ENCODE measurements around the gene ERCC2. TPM values are rescaled to one million over a fixed set of nuclear protein-coding genes. Genes with fewer than 3 reads are reported as not detected.

ERCC2 gene
- total RNA-seq, 4 donors from 2014 or later = 3.0 to 46.2 (median 9.2) TPM

GRCh38 chr19:45349430-45349941 lies 20.9 kb downstream of the ERCC2 start:
- TF ChIP-seq POLR2AphosphoS5 (IDR thresholded peaks at IDR 0.05) (no peak), EP300 (IDR thresholded peaks at IDR 0.05; ENCODE audit: low read depth) (no peak), CTCF (IDR thresholded peaks at IDR 0.05) (no peak), POLR2A (IDR thresholded peaks at IDR 0.05) (no peak)
- no peaks in the 10 kb centered on the region for H3K36me3 ChIP-seq
- H3K4me3 ChIP-seq = no peak overlapping the region
- DNase-seq = no peak
- no peaks in the 10 kb centered on the region for H3K4me1 ChIP-seq
- in situ Hi-C loops (cut with MboI; ENCODE audit: low pct_ligation_motif_present in 1 of 4, low pct_unique_long_range_greater_than_20kb in 1 of 4, low sequenced_read_pairs in 3 of 4) (no loop called here), intact Hi-C loops (cut with DNase I; ENCODE audit: low total_unique reads) (loop anchor here (10.0 kb wide), 1 partner anchor 245 kb away; no protein-coding TSS in a partner anchor)
- no peaks in the 10 kb centered on the region for H3K9me3 ChIP-seq
- peaks cover 36% of the 10 kb centered on the region for H3K27me3 ChIP-seq
- 89% methylated on average over 17 of the region's 17 CpGs; no CpG with 5 or more reads in 1 of the 2 donors for WGBS, 2 donors (ENCODE audit: low coverage in 1 of 2)
- H3K27ac ChIP-seq = no peak overlapping the region

GRCh38 chr19:45349126-45349415 lies 21.3 kb downstream of the ERCC2 start:
- no peak overlapping the region for H3K27ac ChIP-seq
- WGBS, 2 donors (ENCODE audit: low coverage in 1 of 2) = 43 to 60% methylated on average over 1 to 3 of the region's 3 CpGs
- H3K36me3 ChIP-seq = no peaks in the 10 kb centered on the region
- no peaks in the 10 kb centered on the region for H3K4me1 ChIP-seq
- no peaks in the 10 kb centered on the region for H3K9me3 ChIP-seq
- intact Hi-C loops (cut with DNase I; ENCODE audit: low total_unique reads) = loop anchor here (10.0 kb wide), 1 partner anchor 244 kb away; no protein-coding TSS in a partner anchor
- H3K27me3 ChIP-seq = peaks cover 40% of the 10 kb centered on the region
- TF ChIP-seq POLR2AphosphoS5 (IDR thresholded peaks at IDR 0.05) = no peak
- DNase-seq = no peak
- in situ Hi-C loops (cut with MboI; ENCODE audit: low pct_ligation_motif_present in 1 of 4, low pct_unique_long_range_greater_than_20kb in 1 of 4, low sequenced_read_pairs in 3 of 4) = no loop called here
- H3K4me3 ChIP-seq = no peak overlapping the region

GRCh38 chr19:45348367-45349125 lies 21.8 kb downstream of the ERCC2 start:
- intact Hi-C loops (cut with DNase I; ENCODE audit: low total_unique reads) = loop anchor here (10.0 kb wide), 1 partner anchor 244 kb away; no protein-coding TSS in a partner anchor
- Histone ChIP-seq H3K4me3 (no peak overlapping the region), H3K27me3 (peaks cover 41% of the 10 kb centered on the region), H3K36me3 (no peaks in the 10 kb centered on the region), H3K9me3 (no peaks in the 10 kb centered on the region), H3K4me1 (no peaks in the 10 kb centered on the region), H3K27ac (no peak overlapping the region)
- in situ Hi-C loops (cut with MboI; ENCODE audit: low pct_ligation_motif_present in 1 of 4, low pct_unique_long_range_greater_than_20kb in 1 of 4, low sequenced_read_pairs in 3 of 4) = no loop called here
- WGBS, 2 donors (ENCODE audit: low coverage in 1 of 2) = 89% methylated on average over 23 of the region's 23 CpGs; no CpG with 5 or more reads in 1 of the 2 donors
- DNase-seq = no peak
- TF ChIP-seq CTCF (IDR thresholded peaks at IDR 0.05) = no peak
- no peak for TF ChIP-seq POLR2A (IDR thresholded peaks at IDR 0.05)
- no peak for TF ChIP-seq EP300 (IDR thresholded peaks at IDR 0.05; ENCODE audit: low read depth)
- no peak for TF ChIP-seq POLR2AphosphoS5 (IDR thresholded peaks at IDR 0.05)

- no peak for DNase-seq
- H3K4me3 ChIP-seq = no peak overlapping the region
- 73% methylated on average over 20 of the region's 25 CpGs; no CpG with 5 or more reads in 1 of the 2 donors for WGBS, 2 donors (ENCODE audit: low coverage in 1 of 2)
- intact Hi-C loops (cut with DNase I; ENCODE audit: low total_unique reads) = loop anchor here (10.0 kb wide), 1 partner anchor 243 kb away; no protein-coding TSS in a partner anchor
- TF ChIP-seq CTCF (IDR thresholded peaks at IDR 0.05) = no peak
- no peak for TF ChIP-seq POLR2AphosphoS5 (IDR thresholded peaks at IDR 0.05)
- no peak for TF ChIP-seq POLR2A (IDR thresholded peaks at IDR 0.05)
- TF ChIP-seq EP300 (IDR thresholded peaks at IDR 0.05; ENCODE audit: low read depth) = no peak
- H3K4me1 ChIP-seq = no peaks in the 10 kb centered on the region
- peaks cover 47% of the 10 kb centered on the region for H3K27me3 ChIP-seq
- in situ Hi-C loops (cut with MboI; ENCODE audit: low pct_ligation_motif_present in 1 of 4, low pct_unique_long_range_greater_than_20kb in 1 of 4, low sequenced_read_pairs in 3 of 4) = no loop called here
- no peaks in the 10 kb centered on the region for H3K36me3 ChIP-seq
- no peak overlapping the region for H3K27ac ChIP-seq
- H3K9me3 ChIP-seq = no peaks in the 10 kb centered on the region
Measured at GRCh38 chr19:45347570-45348366, 22.6 kb downstream of the ERCC2 start.

All from transverse colon (tissue), 4 donors.